CD4-positive, CD25-positive, alpha-beta regulatory T cell (primary cell): ENCODE results near the gene CCDC167. TPM values are rescaled to one million over a fixed set of nuclear protein-coding genes. Genes with fewer than 3 reads are reported as not detected.

Experiments
- ATAC-seq, 2 donors: fragments of 150-1000 bp; cut with Tn5 transposase; one replicate each; pipeline ENCODE4 v1.10.0; 2021; ENCODE audit warnings: low read depth in 2 of 2, moderate number of reproducible peaks in 2 of 2, moderate library complexity in 1 of 2
- DNase-seq, 3 donors: peaks; one replicate each; pipeline versions ENCODE4 v3.0.0 to v3.0.0-alpha.2; 2012 to 2022; ENCODE audit warnings: mixed read lengths in 1 of 3
- H3K27ac ChIP-seq: one replicate; pipeline ENCODE4 v1.7.0; 2013; ENCODE audit warnings: mild to moderate bottlenecking, low read length; ENCODE audit not compliant: insufficient read depth, poor library complexity, severe bottlenecking
- H3K27me3 ChIP-seq: one replicate; pipeline ENCODE4 v1.7.0; 2013; ENCODE audit warnings: low read length; ENCODE audit not compliant: control insufficient read depth, insufficient read depth
- H3K36me3 ChIP-seq: one replicate; pipeline ENCODE4 v1.7.0; 2013; ENCODE audit warnings: mild to moderate bottlenecking, low read length, moderate library complexity; ENCODE audit not compliant: control insufficient read depth, insufficient read depth
- H3K4me1 ChIP-seq: 2 replicates; pipeline ENCODE4 v1.7.0; 2013; ENCODE audit warnings: mild to moderate bottlenecking, low read length; ENCODE audit not compliant: insufficient read depth, control insufficient read depth, poor library complexity, severe bottlenecking
- H3K4me3 ChIP-seq: one replicate; pipeline ENCODE4 v1.7.0; 2013; ENCODE audit warnings: low read depth, mild to moderate bottlenecking, low read length, moderate library complexity
- H3K9me3 ChIP-seq, 2 experiments: 1 replicate in 1 of 2; 2 replicates in 1 of 2; pipeline ENCODE4 v1.7.0; 2013; ENCODE audit warnings: low read length in 2 of 2, mild to moderate bottlenecking in 1 of 2, moderate library complexity in 1 of 2; ENCODE audit not compliant: control insufficient read depth in 2 of 2
- H3K27ac Mint-ChIP-seq, 3 donors: one replicate each; pipeline ENCODE4 v1.8.0; 2020 to 2022; ENCODE audit warnings: mild to moderate bottlenecking in 3 of 3, mixed read lengths in 3 of 3, moderate library complexity in 2 of 3
- H3K27me3 Mint-ChIP-seq: one replicate; pipeline ENCODE4 v1.8.0; 2022; ENCODE audit warnings: mild to moderate bottlenecking, mixed read lengths
- H3K36me3 Mint-ChIP-seq: one replicate; pipeline ENCODE4 v1.8.0; 2020; ENCODE audit warnings: mixed read lengths
- H3K4me1 Mint-ChIP-seq, 4 donors: one replicate each; pipeline ENCODE4 v1.8.0; 2020 to 2022; ENCODE audit warnings: mixed read lengths in 4 of 4, mild to moderate bottlenecking in 1 of 4
- H3K4me3 Mint-ChIP-seq, 4 donors: one replicate each; pipeline ENCODE4 v1.8.0; 2020 to 2022; ENCODE audit warnings: mild to moderate bottlenecking in 4 of 4, mixed read lengths in 4 of 4, moderate library complexity in 3 of 4
- H3K9me3 Mint-ChIP-seq, 7 donors: one replicate each; pipeline ENCODE4 v1.8.0; 2020 to 2022; ENCODE audit warnings: mixed read lengths in 7 of 7, mild to moderate bottlenecking in 3 of 7, moderate library complexity in 2 of 7
- polyA plus RNA-seq, 4 donors: library from polyadenylated mRNA; unstranded; fragments of 300-500 nt; fragmentation: Illumina TruSeq; gene quantifications; one replicate each; pipeline ENCODE4 v1.2.3, GENCODE V29; 2021
- total RNA-seq: library from RNA; stranded (reverse); gene quantifications from one replicate; pipeline ENCODE4 v1.2.3, GENCODE V29; 2022

Gene CCDC167
- total and polyA plus RNA-seq, 5 donors from 2014 or later, result 43.6 to 274 (median 205) TPM

DNA sequence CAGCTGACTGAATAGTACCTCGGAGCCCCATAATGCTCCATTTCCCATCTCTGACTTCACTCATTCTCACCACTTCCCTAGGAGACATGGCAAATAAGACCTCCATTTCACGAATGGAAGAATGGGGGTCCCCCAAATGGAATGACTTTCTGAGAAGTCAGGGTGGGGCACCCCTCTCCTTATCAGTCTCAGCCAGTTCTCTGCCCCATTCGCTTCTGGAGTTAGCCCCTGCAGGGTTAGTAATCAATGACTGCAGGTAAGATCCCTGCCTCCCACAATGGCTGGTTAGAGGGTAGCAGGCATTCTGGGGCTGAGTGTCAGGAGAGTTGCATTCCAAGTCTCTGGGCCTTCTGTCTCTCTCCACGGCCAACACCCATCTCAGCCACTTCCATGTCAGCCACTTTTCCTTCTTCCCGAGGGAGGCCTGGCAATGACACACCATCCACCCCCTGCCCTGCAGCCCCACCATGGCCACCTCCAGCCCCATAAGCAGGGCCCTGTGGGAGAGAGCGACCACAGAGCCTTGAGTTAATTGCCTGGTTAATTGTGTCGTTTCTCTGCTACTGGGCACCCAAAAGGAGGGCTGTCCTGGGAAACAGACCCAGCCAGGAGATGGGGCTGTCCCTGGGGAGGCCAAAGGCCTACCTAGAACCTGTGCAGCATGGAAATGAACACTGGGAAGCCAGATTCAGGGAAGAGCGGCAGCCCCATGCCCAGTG lies 13.4 kb downstream of the CCDC167 start:
- H3K27me3 ChIP-seq, result no peaks in the 10 kb centered on the region
- H3K27ac ChIP-seq, result no peak overlapping the region
- Mint-ChIP-seq H3K36me3 (peaks cover 9% of the 10 kb centered on the region), H3K4me1 (peaks cover 19 to 58% (median 39%) of the 10 kb centered on the region in 4 donors), H3K4me3 (no peak overlapping the region), H3K27ac (peak overlapping the region in 2 of 3 donors; percentile 15 to 68), H3K27me3 (no peaks in the 10 kb centered on the region), H3K9me3 (no peaks in the 10 kb centered on the region)
- no peaks in the 10 kb centered on the region for H3K9me3 ChIP-seq
- H3K36me3 ChIP-seq, result peaks cover 31% of the 10 kb centered on the region
- H3K4me3 ChIP-seq, result no peak overlapping the region
- no peak for ATAC-seq
- no peak for DNase-seq
- H3K4me1 ChIP-seq, result peaks cover 38% of the 10 kb centered on the region

DNA sequence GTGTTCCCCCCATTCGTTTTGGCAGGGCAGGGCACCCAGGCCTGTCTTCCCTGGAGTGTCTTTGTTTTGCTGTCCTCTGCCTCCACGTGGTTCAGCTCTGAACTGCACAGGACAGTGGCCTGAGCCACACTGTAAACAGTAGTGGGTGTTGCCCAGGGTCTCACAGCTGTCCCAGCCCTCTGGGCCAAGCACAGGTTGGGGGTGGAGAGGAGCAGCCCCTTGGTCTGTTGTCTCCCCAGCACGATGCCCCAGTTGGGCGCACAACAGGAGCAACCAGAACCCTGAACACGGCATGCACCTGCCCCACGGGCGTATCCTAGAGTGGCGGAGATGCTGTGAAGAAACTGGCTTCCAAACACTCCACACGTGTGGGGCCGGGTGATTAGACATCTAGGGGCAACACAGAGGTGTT lies 14.4 kb downstream of the CCDC167 start:
- Histone ChIP-seq H3K27ac (no peak overlapping the region), H3K27me3 (no peaks in the 10 kb centered on the region), H3K4me3 (no peak overlapping the region), H3K4me1 (peaks cover 28% of the 10 kb centered on the region), H3K36me3 (peaks cover 39% of the 10 kb centered on the region), H3K9me3 (no peaks in the 10 kb centered on the region)
- no peaks in the 10 kb centered on the region for H3K9me3 Mint-ChIP-seq
- DNase-seq, result no peak
- H3K27me3 Mint-ChIP-seq, result no peaks in the 10 kb centered on the region
- H3K4me1 Mint-ChIP-seq, result peaks cover 19 to 49% (median 32%) of the 10 kb centered on the region in 4 donors
- no peak for ATAC-seq
- H3K4me3 Mint-ChIP-seq, result no peak overlapping the region
- H3K27ac Mint-ChIP-seq, result peak overlapping the region in 1 of 3 donors; percentile 15
- H3K36me3 Mint-ChIP-seq, result peaks cover 12% of the 10 kb centered on the region

DNA sequence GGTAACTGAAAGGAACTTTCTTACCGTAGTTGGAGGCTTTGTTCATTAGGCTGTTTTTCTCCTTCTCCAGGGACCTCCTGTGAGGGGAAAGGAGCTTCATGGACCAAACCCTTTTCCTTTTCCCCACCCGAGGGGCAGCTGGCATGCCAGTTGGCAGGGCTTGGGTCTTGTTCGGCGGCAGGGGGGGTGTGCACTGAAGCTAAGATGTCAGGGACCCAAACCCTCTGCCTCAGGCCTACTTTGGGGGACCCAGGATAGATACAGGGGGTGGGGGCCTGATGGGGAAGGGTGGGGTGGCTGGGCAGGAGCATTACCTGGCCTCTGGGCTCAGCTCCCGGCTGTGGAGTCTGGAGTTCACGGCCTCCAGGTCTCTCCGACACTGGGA lies 14.9 kb downstream of the CCDC167 start:
- Mint-ChIP-seq H3K36me3 (peaks cover 12% of the 10 kb centered on the region), H3K9me3 (no peaks in the 10 kb centered on the region), H3K4me1 (peaks cover 15 to 43% (median 27%) of the 10 kb centered on the region in 4 donors), H3K27ac (peak overlapping the region in 1 of 3 donors; percentile 51), H3K27me3 (no peaks in the 10 kb centered on the region), H3K4me3 (no peak overlapping the region)
- H3K27ac ChIP-seq, result peak overlapping the region; percentile 27
- H3K4me3 ChIP-seq, result no peak overlapping the region
- ATAC-seq, result no peak
- H3K27me3 ChIP-seq, result no peaks in the 10 kb centered on the region
- H3K4me1 ChIP-seq, result peaks cover 23% of the 10 kb centered on the region
- no peaks in the 10 kb centered on the region for H3K9me3 ChIP-seq
- H3K36me3 ChIP-seq, result peaks cover 45% of the 10 kb centered on the region
- DNase-seq, result no peak

DNA sequence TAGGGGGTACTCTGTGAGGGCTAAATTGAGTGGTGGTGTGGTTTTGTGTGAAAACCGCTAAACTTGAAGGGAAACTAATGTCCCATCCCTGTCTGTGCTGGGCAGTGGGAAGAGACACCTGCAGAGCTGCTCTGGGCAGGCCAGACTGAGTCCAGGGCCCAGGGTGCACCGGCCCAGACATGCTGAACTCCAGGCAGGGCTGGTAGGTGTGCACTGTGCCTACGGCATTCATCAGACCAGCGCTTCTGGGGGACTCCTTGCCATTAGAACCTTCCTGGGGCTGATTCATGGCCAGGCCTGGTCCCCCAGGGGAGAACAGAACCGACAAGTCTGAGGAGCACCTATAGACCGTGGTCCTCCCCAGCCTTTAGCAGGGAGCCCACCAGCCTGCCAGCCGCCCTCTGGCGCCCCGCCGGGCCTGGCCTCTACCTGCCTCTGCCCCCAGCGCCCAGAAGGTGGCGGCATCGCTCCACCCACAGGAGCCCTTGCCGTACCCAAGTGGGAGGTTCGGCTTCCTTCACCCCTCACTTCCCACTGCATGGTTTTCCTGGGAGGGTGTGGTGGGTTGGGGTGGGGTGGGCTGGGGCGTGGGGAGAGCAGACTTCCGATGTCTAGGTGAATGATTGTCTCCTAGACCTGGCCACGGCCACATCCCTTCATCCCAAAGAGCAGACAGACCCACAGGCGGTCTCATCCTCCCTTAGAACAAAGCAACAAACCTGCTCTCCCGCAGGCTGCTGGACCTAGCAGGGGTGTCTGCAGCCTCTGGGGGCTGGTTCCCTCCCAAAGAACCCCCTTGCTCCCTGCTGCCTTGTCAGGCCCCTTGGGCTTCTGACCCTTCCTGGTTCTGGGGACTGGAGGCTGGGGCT lies 15.5 kb downstream of the CCDC167 start:
- H3K27ac Mint-ChIP-seq, result peak overlapping the region in 1 of 3 donors; percentile 51
- Histone ChIP-seq H3K27me3 (no peaks in the 10 kb centered on the region), H3K4me3 (no peak overlapping the region), H3K27ac (peak overlapping the region; percentile 27), H3K4me1 (peaks cover 17% of the 10 kb centered on the region), H3K36me3 (peaks cover 51% of the 10 kb centered on the region), H3K9me3 (no peaks in the 10 kb centered on the region)
- DNase-seq (peak; percentile 61 to 78 (median 72)), ATAC-seq (peak; percentile 71 to 76)
- H3K4me3 Mint-ChIP-seq, result no peak overlapping the region
- peaks cover 12 to 37% (median 24%) of the 10 kb centered on the region in 4 donors for H3K4me1 Mint-ChIP-seq
- no peaks in the 10 kb centered on the region for H3K27me3 Mint-ChIP-seq
- H3K9me3 Mint-ChIP-seq, result no peaks in the 10 kb centered on the region
- peaks cover 12% of the 10 kb centered on the region for H3K36me3 Mint-ChIP-seq

DNA sequence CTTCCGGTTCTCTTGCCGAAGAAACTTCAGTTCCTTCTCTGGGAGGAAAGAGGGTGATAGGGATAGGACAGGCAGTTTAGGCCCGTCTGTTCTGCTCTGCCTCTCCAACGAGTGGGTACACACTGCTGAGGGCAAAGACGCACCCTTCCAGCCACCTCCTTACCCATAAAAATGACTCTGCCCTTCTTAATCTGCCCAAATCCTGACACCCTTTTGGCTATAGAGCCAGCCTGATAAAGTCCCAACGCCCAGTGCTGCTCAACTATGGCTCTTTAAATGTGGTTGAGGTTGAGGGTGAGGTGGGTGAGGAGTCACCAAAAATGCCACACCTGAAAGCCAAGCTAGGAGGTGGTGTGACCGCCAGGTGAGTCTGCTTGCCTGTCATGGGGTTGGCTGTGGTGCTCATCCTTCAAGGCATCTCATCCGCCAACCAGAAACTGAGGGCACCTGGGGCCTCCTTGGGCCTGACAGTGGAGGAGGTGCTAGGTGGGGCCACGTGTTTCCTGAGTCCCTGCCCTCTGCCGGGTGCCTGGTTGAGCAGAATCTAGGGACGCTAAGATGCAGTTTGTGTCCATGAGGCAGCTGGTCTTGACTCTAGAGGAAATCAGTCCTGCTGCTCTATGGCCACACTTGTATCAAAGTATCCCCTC lies 16.3 kb downstream of the CCDC167 start:
- Mint-ChIP-seq H3K4me1 (peaks cover 6 to 32% (median 17%) of the 10 kb centered on the region in 4 donors), H3K36me3 (peaks cover 15% of the 10 kb centered on the region), H3K27ac (no peak overlapping the region), H3K27me3 (no peaks in the 10 kb centered on the region), H3K4me3 (no peak overlapping the region), H3K9me3 (no peaks in the 10 kb centered on the region)
- DNase-seq (no peak), ATAC-seq (no peak)
- Histone ChIP-seq H3K4me3 (no peak overlapping the region), H3K9me3 (no peaks in the 10 kb centered on the region), H3K4me1 (peaks cover 9% of the 10 kb centered on the region), H3K27me3 (no peaks in the 10 kb centered on the region), H3K27ac (no peak overlapping the region), H3K36me3 (peaks cover 59% of the 10 kb centered on the region)

DNA sequence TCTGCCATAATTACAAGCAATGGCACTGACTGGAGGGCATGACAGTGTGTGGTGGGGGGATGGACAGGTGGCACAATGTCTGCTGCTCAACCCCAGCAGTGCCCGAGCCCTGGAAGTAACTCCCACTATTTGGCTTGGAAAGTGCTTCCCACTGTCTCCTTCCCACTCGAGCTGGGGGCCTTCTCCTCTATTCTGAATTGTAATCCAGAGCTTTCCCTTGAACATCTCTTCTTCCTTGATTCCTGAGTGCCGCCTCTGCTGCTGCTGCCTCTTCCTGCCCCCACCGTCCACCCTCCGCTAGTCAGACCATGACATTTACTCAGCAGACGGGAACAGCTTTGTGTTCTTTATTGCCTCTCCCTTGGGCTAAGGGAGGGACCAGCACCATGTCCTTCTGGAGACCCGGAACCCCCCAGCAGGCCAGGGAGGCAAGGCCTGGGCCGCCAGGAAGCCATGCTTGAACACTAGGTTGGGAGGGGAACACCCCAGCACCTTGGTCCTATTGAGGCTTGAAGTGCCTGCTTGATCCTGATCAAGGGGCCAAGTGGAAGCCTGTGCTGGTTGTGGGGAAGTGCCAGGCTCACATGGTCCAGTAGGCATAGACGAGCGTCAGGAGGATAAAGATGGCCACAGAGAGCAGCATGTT lies 17.0 kb downstream of the CCDC167 start:
- H3K9me3 Mint-ChIP-seq, result no peaks in the 10 kb centered on the region
- Histone ChIP-seq H3K27me3 (no peaks in the 10 kb centered on the region), H3K4me1 (peaks cover 2% of the 10 kb centered on the region), H3K9me3 (no peaks in the 10 kb centered on the region), H3K4me3 (no peak overlapping the region), H3K36me3 (peaks cover 63% of the 10 kb centered on the region), H3K27ac (no peak overlapping the region)
- H3K36me3 Mint-ChIP-seq, result peaks cover 16% of the 10 kb centered on the region
- DNase-seq (no peak), ATAC-seq (no peak)
- H3K4me3 Mint-ChIP-seq, result no peak overlapping the region
- peak overlapping the region in 2 of 3 donors; percentile 73 to 81 for H3K27ac Mint-ChIP-seq
- H3K4me1 Mint-ChIP-seq, result peaks cover 0 to 25% (median 11%) of the 10 kb centered on the region in 4 donors
- H3K27me3 Mint-ChIP-seq, result no peaks in the 10 kb centered on the region
